Hepatocyte (in vitro differentiated cells): Measurements from ENCODE around the gene CYP27A1. TPM values are rescaled to one million over a fixed set of nuclear protein-coding genes. Genes with fewer than 3 reads are reported as not detected.

Source experiments
- DNase-seq: peaks from one replicate; pipeline ENCODE4 v3.0.0-alpha.2; 2016; ENCODE audit warnings: low spot score
- H2AFZ ChIP-seq: fragments of 200-600 bp; sonication (generic); 2 replicates; pipeline ENCODE4 v1.6.0; 2016; ENCODE audit warnings: antibody characterized with exemption, mild to moderate bottlenecking
- H3K27ac ChIP-seq: fragments of 200-600 bp; sonication (generic); 2 replicates; pipeline ENCODE4 v1.5.1; 2016; ENCODE audit warnings: mild to moderate bottlenecking
- H3K27me3 ChIP-seq: fragments of 200-600 bp; sonication (generic); 2 replicates; pipeline ENCODE4 v1.6.1; 2016
- H3K36me3 ChIP-seq: fragments of 200-600 bp; sonication (generic); replicated peaks from 2 replicates; pipeline ENCODE4 v1.5.1; 2016; ENCODE audit warnings: low read depth; ENCODE audit not compliant: insufficient read depth
- H3K4me1 ChIP-seq: fragments of 200-600 bp; sonication (generic); 2 replicates; pipeline ENCODE4 v1.5.1; 2016; ENCODE audit warnings: mild to moderate bottlenecking, moderate library complexity; ENCODE audit not compliant: insufficient read depth
- H3K4me2 ChIP-seq: fragments of 200-600 bp; sonication (generic); 2 replicates; pipeline ENCODE4 v1.6.0; 2016
- H3K4me3 ChIP-seq: fragments of 200-600 bp; sonication (generic); 2 replicates; pipeline ENCODE4 v1.5.1; 2016; ENCODE audit warnings: mild to moderate bottlenecking
- H3K79me2 ChIP-seq: fragments of 200-600 bp; sonication (generic); 2 replicates; pipeline ENCODE4 v1.6.0; 2017; ENCODE audit warnings: mild to moderate bottlenecking
- H3K9me2 ChIP-seq: fragments of 200-600 bp; sonication (generic); replicated peaks from 2 replicates; pipeline ENCODE4 v1.6.0; 2017; ENCODE audit warnings: mild to moderate bottlenecking; ENCODE audit not compliant: insufficient read depth
- H3K9me3 ChIP-seq: fragments of 200-600 bp; sonication (generic); 2 replicates; pipeline ENCODE4 v1.5.1; 2016; ENCODE audit warnings: low read depth, mild to moderate bottlenecking
- H4K20me1 ChIP-seq: fragments of 200-600 bp; sonication (generic); 2 replicates; pipeline ENCODE4 v1.6.0; 2016; ENCODE audit warnings: mild to moderate bottlenecking; ENCODE audit not compliant: insufficient read depth, poor library complexity, severe bottlenecking
- CTCF ChIP-seq: fragments of 200-600 bp; sonication (generic); IDR thresholded peaks from 2 replicates; pipeline ENCODE4 v1.5.1; 2016; ENCODE audit warnings: antibody characterized with exemption, mild to moderate bottlenecking; ENCODE audit not compliant: poor library complexity
- EZH2 ChIP-seq: fragments of 200-600 bp; sonication (generic); IDR thresholded peaks from 2 replicates; pipeline ENCODE4 v1.6.1; 2016; ENCODE audit warnings: antibody characterized with exemption, mild to moderate bottlenecking, borderline replicate concordance
- EZH2phosphoT487 ChIP-seq: fragments of 200-600 bp; sonication (generic); IDR thresholded peaks from one replicate; pipeline ENCODE4 v1.6.1; 2018; ENCODE audit warnings: antibody characterized with exemption, mild to moderate bottlenecking, low read depth, moderate library complexity; ENCODE audit not compliant: unreplicated experiment, severe bottlenecking
- WGBS: methylation state at CpG from one replicate; pipeline ENCODE4 v1.1.6; 2016; ENCODE audit warnings: low lambda C conversion rate; ENCODE audit errors: missing lambda C conversion rate; 5-methylcytosine and 5-hydroxymethylcytosine counted together
- polyA plus RNA-seq: library from polyadenylated mRNA; unstranded; fragments of >200 nt; fragmentation: Nextera tagmentation; extraction: Ambion mirVana; gene quantifications from 2 replicates; pipeline ENCODE4 v1.2.1, GENCODE V29; 2016
- total RNA-seq: library from RNA; depleted of rRNA; stranded (reverse); fragments of >200 nt; gene quantifications from 2 replicates; pipeline ENCODE4 v1.2.3, GENCODE V29; 2014

The CYP27A1 gene
- total and polyA plus RNA-seq, 2 experiments from 2014 or later: 34.5 to 44.8 TPM

- no peaks in the 10 kb centered on the region for H3K27me3 ChIP-seq
- no peak overlapping the region for H3K4me2 ChIP-seq
- no peaks in the 10 kb centered on the region for H3K9me2 ChIP-seq
- 72% methylated on average over 1 of the region's 1 CpG for WGBS
- no peak for DNase-seq
- peak overlapping the region; percentile 86 for H3K27ac ChIP-seq
- peaks cover 5% of the 10 kb centered on the region for H3K9me3 ChIP-seq
- H2AFZ ChIP-seq: no peak overlapping the region
- H3K79me2 ChIP-seq: peaks cover 63% of the 10 kb centered on the region
- H4K20me1 ChIP-seq: no peaks in the 10 kb centered on the region
- H3K4me3 ChIP-seq: no peak overlapping the region
- no peaks in the 10 kb centered on the region for H3K36me3 ChIP-seq
- H3K4me1 ChIP-seq: peaks cover 28% of the 10 kb centered on the region
- no peak for TF ChIP-seq EZH2phosphoT487
- no peak for TF ChIP-seq EZH2
- TF ChIP-seq CTCF: no peak
These were observed 22.9 kb downstream of the CYP27A1 start for GRCh38 chr2:218804817-218805216.

- Histone ChIP-seq H3K79me2 (peaks cover 66% of the 10 kb centered on the region), H3K27ac (peak overlapping the region; percentile 86), H4K20me1 (no peaks in the 10 kb centered on the region), H2AFZ (peak overlapping the region; percentile 8), H3K4me3 (no peak overlapping the region), H3K4me2 (peak overlapping the region; percentile 53), H3K9me2 (no peaks in the 10 kb centered on the region), H3K27me3 (no peaks in the 10 kb centered on the region), H3K36me3 (no peaks in the 10 kb centered on the region), H3K9me3 (peaks cover 5% of the 10 kb centered on the region), H3K4me1 (peaks cover 26% of the 10 kb centered on the region)
- WGBS: 28% methylated on average over 3 of the region's 3 CpGs
- TF ChIP-seq EZH2: no peak
- TF ChIP-seq EZH2phosphoT487: no peak
- no peak for TF ChIP-seq CTCF
- peak; percentile 46 for DNase-seq
These were observed 23.7 kb downstream of the CYP27A1 start for GRCh38 chr2:218805627-218806026.

- DNase-seq: peak; percentile 87
- Histone ChIP-seq H3K27ac (peak overlapping the region; percentile 86), H3K9me2 (no peaks in the 10 kb centered on the region), H3K36me3 (no peaks in the 10 kb centered on the region), H3K4me2 (peak overlapping the region; percentile 53), H3K27me3 (no peaks in the 10 kb centered on the region), H3K9me3 (peaks cover 5% of the 10 kb centered on the region), H2AFZ (peak overlapping the region; percentile 8), H3K79me2 (peaks cover 59% of the 10 kb centered on the region), H3K4me1 (peaks cover 26% of the 10 kb centered on the region), H4K20me1 (no peaks in the 10 kb centered on the region), H3K4me3 (no peak overlapping the region)
- 42% methylated on average over 10 of the region's 10 CpGs for WGBS
- TF ChIP-seq EZH2phosphoT487 (no peak), EZH2 (no peak), CTCF (no peak)
These were observed 24.5 kb downstream of the CYP27A1 start for GRCh38 chr2:218806346-218806978.
